ENCODE data around the gene ZCCHC14.
A peak's percentile ranks its signal among the peaks of the same experiment; 100 is the strongest.

ZCCHC14 gene

DNA sequence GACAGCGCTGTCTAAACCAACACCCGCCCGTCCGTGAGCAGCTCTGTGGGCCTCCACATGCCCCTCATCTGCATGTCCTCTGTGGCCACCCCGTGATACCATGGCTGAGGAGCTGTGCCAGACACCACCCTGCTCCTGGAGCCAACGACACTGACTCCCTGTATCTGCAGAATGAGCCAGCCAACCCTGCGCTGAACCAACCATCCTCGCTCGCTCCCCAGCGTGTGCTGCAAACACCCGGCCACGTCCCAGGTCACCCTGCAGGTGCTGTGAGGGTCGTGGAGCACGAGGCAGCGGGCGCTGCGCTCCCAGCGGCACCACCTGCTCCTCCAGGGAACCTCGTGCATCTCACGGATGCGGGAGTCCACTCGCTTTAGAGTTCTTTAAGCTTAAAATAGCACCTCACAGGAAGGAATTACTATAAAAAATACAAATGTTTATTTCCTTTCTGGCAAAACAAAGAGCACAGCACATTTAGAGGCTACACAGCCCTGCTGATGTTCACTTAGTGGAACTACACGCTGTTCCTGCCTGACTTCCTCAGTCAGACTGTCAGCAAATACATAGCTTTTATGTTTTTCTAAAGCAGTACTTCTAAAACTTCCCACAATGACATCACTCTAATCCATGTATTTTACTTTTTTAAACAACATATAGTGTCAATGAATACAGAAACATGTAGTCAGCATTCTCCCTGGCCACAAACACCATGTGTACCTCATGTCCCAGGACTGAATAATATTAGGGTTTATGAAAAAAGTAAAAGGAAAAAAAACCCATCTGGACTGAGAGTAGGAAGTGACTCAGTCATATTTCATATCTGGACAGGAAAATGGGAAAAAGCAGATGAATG lies 57.2 kb downstream of the ZCCHC14 start:
- no peak for TF ChIP-seq CTCF (IDR thresholded peaks at IDR 0.05; ENCODE audit: control insufficient read depth, insufficient read depth, low read depth, low read length, missing control alignments)
- H3K4me3 ChIP-seq (ENCODE audit: control insufficient read depth, low read depth, low read length), result no peak overlapping the region
- DNase-seq (ENCODE audit: low read depth), result no peak

DNA sequence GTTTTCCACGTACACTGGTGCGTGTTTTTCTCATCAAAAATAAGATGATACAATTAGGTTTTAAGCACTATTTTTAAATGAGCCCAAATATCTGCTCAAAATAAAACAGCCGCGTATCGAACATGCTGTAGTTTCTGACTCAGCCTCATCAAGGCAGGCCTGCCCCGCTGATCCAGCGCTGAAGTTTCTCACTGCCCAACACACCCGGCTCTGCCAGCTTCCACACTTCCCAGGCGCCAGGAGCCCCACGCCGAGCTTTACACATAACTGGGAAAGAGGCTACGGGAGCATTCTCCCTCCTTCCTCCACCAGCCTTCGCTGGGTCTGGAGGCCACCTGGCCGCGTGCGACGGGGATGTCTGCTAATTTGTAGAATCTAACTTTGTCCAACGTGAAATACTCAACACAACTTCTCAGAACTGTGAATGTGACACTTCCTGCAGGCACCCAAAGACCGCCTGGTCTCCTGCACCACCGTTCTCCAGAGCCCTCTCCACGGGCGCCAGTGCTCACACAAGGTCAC lies 58.6 kb downstream of the ZCCHC14 start:
- TF ChIP-seq CTCF (IDR thresholded peaks at IDR 0.05; ENCODE audit: control insufficient read depth, insufficient read depth, low read depth, low read length, missing control alignments), result no peak
- DNase-seq (ENCODE audit: low read depth), result no peak
- H3K4me3 ChIP-seq (ENCODE audit: control insufficient read depth, low read depth, low read length), result no peak overlapping the region

GRCh38 chr16:87432330-87432915 lies 60.4 kb downstream of the ZCCHC14 start:
- no peak for DNase-seq (ENCODE audit: low read depth)
- TF ChIP-seq CTCF (IDR thresholded peaks at IDR 0.05; ENCODE audit: control insufficient read depth, insufficient read depth, low read depth, low read length, missing control alignments), result no peak
- no peak overlapping the region for H3K4me3 ChIP-seq (ENCODE audit: control insufficient read depth, low read depth, low read length)

DNA sequence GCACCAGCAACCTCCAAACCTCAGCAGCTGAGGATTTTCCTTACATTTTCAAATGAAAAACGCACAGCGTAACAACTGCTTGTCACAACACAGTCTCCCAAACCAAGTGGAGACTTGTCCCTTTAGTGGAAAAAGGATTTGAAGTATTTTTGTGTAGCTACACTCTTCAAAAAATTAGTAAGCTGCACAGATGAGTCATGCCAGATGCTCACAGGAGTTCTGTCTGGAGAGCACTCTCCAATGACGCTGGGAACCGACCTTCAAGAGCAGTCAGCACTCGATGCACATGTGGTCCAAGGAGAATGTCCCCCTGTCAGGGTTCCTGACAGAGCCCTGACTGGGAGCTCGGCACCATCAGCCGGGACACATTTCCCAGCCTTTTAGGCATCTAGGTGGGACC lies 60.9 kb downstream of the ZCCHC14 start:
- no peak for TF ChIP-seq CTCF (IDR thresholded peaks at IDR 0.05; ENCODE audit: control insufficient read depth, insufficient read depth, low read depth, low read length, missing control alignments)
- H3K4me3 ChIP-seq (ENCODE audit: control insufficient read depth, low read depth, low read length), result no peak overlapping the region
- DNase-seq (ENCODE audit: low read depth), result peak; percentile 45

- no peak for DNase-seq (ENCODE audit: low read depth)
- no peak for TF ChIP-seq CTCF (IDR thresholded peaks at IDR 0.05; ENCODE audit: control insufficient read depth, insufficient read depth, low read depth, low read length, missing control alignments)
Observed at GRCh38 chr16:87426423-87427215, 66.2 kb downstream of the ZCCHC14 start.

GRCh38 chr16:87425941-87426340 lies 66.9 kb downstream of the ZCCHC14 start:
- no peak for DNase-seq (ENCODE audit: low read depth)
- no peak for TF ChIP-seq CTCF (IDR thresholded peaks at IDR 0.05; ENCODE audit: control insufficient read depth, insufficient read depth, low read depth, low read length, missing control alignments)
- no peak overlapping the region for H3K4me3 ChIP-seq (ENCODE audit: control insufficient read depth, low read depth, low read length)

More at GRCh38 chr16:87426423-87427215, 66.2 kb downstream of the ZCCHC14 start:
- no peak overlapping the region for H3K4me3 ChIP-seq (ENCODE audit: control insufficient read depth, low read depth, low read length)

Data from AG09309 (cell line).